HCEC 1CT (cell line): ENCODE results near the gene ABHD10.
A peak's percentile ranks its signal among the peaks of the same experiment; 100 is the strongest.

ENCODE experiments used
- DNase-seq: peaks from one replicate; pipeline ENCODE4 v3.0.0-alpha.2; 2017

ABHD10 gene

DNA sequence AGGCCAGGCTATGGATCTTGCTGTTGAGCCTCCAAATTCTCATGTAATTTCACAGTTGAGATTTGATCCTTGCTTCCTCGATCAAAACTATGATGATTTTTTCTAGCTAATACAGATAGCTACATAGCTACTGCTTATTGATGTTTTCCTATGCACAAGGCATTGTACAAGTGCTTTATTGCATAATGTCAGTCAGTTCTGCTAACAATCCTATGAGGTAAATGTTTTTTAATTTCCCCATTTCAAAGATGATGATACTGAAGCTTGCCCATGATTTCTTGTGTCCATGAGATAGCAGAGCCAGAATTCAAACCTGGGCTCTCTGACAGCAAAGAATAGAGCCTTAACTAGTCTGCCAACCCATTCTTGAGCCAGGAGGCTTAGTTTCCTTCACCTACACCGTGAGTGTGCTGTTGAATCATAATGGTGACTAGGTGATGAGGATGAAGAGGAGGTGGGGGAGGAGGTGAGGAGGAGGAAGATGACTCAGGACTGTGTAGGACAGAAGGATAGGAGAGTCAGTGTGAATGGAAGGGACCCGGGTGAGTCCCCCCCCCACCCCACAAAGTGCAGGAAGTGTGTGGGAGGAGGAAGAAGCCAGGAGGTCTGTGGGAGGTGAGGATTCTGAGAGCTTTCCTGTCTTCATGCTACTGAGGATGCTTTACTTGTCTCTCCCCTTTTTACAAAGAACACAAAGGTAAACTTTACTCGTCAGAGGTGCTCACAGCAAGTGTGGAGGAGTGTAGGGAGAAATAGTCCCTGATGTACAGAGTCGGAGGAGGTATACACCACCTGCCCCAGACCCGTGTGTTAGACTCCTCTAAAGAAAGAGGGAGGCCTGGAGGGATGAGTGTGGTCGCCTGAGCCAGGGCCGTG, 23.5 kb downstream of the ABHD10 start:
- DNase-seq, result peak; percentile 21

DNA sequence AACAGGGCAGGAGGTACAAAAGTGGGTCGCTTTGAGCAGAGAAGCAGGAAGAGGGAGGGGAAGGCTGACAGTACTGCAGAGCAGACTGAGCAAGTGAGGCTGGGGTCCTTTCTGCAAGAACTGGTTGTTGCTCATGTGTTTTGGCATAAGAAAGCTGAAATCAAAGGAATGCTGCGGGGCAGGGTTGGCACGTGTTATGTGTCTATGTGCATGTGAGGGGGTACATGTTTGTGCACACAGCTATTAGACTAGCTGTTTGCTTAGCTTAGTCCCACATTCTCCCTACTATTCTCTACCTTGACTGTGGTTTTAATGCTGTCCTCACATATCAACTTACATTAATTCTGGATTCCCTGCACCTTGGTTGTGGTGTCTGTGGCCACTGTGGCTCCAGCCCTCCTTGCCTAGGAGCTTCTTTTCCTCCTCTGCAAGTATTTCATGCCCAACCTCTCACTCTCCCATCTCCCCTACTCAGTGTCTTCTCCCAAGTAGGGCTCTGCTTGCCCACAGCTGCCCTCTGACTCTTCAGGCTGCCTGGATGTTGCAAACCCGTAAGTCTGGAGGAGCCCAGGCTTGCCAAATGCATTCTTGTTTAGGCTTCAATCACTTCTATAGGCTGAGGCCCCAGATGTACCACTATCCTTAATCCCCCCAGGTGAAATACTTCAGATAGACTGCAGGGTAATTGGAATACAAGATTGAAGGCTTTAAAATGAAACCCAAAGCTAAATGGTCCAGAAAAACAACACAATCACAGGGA, 24.7 kb downstream of the ABHD10 start:
- DNase-seq, result no peak

DNA sequence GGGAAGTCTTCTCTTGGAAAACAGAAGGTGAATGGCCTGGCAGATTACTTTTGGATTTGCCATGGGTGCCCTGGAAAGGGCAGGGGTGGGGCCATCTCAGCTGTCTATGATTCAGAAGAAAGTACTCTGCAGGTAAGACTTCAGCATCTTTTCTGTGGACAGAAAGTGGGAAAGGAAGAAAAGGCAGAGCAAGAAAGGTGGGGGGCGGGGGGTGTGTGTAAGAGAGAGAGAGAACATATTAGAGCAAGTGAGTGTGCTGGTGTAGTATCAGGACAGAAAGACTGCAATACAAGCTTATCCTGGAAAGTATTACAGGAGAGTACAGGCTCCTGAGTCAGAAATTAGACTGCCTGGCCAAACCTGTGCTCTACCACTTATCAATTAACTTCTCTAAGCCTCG, 25.4 kb downstream of the ABHD10 start:
- DNase-seq, result no peak

DNA sequence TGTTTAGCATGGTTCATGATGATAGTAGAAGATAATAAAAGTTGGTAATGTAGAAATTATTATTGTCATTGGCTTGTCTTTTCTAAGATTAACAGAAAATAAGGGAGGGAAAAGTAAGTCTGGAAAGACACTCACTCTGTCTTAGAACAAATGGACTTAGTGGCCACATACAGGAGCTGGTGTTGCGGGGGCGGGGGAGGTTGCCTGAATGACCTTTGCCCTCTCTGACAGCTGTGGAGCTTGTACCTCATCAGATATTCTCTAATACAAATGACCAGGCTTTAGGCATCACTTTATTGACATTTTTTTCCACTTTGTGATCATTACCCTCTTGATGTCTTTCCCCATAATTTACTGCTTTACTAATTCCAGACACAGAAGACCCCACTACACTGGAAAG, 25.8 kb downstream of the ABHD10 start:
- no peak for DNase-seq

DNA sequence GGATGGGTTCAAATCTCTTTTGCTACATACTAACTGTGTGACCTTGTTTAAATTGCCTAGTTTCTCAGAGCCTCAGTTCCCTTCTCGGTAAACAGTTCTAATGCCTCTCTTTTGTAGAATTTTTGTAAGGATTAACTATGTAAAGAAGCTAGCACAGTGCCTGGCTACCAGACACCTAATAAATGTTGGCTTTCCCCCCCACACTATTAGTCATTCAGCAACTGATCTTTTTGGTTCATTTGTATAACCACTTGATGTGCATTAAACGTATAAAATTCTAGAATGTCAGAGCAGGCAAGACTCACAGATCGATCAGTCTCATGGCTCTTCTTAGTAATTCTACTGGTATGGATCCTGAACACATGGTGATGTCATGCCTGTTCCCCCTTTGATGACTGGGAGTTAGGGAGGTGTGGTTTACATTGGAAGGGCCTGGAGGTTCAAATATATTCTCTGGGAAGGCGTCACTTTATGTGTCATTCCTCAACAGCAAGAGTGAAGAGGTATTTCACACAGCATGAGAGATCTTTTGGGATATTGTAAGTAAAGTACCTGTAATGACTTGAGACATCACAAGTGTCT, 26.4 kb downstream of the ABHD10 start:
- DNase-seq, result peak; percentile 69

DNA sequence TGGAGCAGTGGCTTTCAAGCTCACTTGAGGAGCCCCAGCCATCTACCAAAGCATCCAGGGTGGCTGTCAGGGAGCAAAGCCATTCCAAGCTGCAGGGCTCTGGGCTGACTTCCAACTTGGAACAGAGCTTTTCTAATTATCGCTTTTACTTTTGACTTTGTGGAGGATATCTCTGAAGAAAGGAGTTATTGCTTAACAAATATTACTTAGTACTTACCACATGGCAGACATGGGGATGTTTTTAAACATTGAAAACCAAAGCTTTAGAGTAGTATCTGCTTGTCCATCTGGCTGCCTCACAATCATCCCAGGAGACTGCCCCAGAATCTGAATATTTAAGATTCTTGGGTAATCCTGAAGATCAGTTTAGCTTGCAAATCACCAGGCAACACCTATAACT, 28.8 kb downstream of the ABHD10 start:
- peak; percentile 28 for DNase-seq

DNA sequence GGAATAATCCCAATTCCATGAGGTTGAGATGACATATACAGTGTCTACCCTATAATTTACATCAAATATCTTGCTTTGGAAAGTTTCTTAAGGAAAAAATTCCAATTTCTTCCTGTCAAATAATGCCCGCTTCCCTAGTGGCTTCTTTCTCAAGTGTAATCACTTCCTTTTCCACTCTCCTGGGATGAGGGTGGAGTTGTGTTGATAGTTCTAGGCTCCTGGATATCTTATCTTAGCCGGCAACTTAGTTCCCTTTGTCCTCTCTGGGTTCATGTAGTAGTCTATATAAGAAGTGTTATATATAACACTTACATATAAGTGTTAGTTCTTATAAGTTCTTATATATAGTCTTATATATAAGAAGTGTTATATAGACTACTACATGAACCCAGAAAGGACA, 30.8 kb downstream of the ABHD10 start:
- DNase-seq, result no peak

DNA sequence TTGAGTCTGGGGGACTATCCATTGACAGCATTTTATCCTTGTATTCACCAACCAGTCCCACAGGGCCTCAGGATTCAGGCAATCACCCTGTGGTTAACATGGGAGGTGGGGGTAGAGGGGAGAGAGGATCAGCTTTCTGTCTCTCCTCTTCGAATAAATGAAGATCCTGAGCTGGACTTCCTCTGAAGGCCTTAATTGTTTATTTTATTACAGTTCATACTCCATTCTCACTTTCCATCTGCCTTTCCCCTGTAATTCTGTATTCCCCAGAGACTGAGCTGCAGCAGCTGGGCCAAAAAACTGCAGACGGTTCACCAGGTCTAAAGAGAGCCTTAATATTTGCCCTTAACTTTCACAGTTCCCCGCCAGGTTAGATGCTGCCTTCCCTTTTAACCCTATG, 31.8 kb downstream of the ABHD10 start:
- DNase-seq, result no peak

DNA sequence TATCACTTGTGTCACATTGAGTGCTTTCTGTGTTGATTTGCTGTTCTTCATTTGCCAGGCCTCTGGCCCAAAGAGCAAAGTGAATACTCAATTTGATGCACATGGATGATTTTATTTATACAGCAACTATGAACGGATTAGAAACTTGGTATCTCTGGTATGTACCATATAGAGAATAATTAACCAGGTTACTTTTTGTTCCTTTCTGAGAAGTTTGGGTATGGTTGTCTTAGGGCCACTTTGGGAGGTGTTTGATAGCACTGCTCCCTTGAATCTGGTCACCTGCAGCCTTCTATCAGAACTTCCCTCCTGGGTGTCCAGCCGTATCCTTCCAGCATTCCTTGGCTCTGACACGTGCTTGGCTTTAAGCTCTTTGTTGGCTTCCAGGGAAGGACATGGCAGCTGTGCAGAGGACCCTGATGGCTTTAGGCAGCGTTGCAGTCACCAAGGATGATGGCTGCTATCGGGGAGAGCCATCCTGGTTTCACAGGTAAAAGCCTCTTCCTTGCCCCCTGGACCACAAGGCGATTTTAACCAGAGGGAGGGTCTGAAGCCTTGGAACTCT, 32.6 kb downstream of the ABHD10 start:
- DNase-seq, result no peak

DNA sequence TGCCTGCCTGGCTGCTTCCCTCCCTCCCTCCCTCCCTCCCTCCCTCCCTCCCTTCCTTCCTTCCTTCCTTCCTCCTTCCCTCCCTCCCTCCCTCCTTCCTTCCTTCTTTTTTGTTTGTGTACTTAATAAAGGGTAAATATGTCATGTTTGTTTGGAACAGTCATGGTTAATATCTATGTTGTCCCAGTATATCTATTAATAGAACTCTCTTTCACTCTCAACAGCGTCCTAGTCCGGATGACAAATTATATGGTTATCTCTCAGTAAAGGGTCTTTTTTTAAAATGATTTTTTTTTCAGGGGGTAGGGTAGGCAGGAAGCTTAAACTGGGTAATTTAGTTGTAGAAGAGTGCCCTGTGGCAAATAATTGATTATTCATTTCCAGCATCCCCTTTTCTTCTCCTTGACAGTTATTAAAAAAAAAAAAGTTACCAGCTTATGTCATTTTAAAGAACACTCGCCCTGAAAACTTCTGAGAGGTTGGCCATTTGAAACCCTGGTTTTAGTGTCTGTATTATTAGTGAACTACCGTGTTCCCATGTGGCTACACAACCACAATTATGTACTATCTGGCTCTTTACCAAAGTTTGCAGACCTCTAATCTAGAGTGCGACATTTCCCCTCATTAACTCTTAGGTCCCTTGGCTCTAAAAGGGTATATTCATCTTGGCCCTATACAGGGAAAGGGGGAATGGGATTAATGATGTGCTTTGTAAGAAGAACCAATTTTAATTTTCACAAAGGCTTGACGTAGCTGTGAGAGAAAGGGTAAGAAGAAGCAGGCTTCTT, 33.6 kb downstream of the ABHD10 start:
- no peak for DNase-seq

DNA sequence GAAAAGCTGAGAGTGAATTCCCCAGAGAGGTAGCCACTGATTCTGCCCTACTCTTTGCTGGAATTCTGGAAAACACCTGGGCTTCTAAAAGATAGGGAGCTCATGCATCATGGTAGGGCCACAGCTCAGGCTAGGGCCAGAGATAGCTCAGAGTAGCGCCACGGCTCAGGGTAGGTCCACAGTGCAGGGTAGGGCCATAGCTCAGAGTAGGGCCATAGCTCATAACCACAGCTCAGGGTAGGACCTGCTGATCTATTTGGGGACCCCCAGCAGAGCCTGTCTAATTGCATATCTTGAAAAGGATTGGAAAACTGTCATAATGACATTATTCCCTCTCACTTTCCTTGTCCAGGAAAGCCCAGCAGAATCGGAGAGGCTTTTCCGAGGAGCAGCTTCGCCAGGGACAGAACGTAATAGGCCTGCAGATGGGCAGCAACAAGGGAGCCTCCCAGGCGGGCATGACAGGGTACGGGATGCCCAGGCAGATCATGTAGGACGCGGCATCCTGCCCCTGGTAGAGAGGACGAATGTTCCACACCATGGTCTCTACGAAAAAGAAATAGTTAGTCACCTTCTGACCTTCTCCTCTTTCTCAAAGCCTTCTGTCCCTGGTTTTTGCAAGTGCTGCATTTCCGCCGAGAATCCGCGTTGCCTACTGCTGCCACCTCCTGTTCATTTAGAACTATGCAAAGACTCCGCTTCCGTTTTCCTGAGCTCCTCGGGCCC, 34.4 kb downstream of the ABHD10 start:
- peak; percentile 62 for DNase-seq

DNA sequence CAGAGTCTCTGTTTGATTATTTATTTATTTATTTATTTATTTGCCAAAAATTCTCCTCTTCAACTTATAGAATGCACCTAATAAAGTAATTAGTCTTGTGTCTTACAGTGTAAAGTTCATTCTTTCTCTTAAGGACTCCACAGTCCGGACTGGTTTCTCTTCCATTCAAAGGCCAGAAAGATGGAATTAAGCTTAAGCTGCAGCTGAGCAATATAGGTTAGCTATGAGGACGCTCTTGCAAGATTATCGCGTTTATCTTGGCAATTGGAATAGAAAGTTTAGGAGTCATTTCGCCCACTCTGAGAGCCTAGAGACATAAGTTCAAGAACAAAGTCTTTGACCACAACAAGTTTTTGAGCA, 34.9 kb downstream of the ABHD10 start:
- DNase-seq, result no peak

DNA sequence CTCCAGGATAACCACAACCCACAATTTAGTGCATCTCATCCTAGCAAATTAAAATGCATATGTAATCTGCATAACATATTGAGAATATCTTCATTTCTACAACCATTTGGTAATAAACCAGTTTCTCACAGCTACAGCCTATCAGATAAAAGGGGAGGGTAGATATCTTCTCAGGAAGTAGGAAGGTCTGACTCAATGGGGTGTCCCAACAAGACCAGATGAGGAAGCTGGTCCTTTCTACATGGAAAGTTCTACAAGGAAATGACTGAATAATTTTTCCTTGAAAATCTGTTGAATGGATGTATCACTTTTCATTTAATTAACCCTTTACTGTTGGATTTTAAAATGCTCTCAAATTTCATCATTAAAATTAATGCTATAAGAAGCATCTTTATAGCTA, 38.3 kb downstream of the ABHD10 start:
- peak; percentile 15 for DNase-seq

DNA sequence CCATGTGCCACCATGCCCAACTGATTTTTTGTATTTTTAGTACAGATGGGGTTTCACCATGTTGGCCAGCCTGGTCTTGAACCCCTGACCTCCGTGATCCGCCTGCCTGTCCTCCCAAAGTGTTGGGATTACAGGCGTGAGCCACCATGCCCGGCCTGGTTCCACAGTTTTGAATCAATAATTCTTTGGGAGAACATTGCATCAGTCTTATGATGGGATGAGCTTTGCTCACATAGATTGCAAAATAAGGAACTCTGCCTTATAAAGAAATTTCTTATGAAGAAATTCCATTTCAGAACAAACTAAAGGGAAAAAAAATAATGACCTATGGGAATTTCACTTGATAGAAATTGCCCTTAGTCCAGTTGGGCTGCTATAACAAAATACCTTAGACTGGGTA, 39.9 kb downstream of the ABHD10 start:
- no peak for DNase-seq

DNA sequence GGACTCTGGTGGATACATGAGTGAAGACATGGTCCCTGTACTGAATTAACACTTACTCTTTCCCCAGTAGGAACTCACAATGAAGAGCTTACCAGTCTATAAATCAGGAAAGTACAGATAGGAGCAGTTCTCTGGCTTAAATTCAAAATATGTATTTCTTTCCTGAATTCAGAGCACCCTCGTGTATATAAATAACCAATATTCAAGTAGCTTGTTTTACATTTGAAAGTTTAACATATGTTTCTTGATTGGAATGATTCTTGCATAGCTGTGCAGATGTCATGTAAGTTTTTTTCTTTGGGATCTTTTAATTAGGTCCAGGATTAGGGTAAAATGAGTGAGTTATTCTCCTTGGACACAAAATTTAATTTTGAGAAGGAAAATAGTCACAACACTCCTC, 40.9 kb downstream of the ABHD10 start:
- DNase-seq, result no peak

DNA sequence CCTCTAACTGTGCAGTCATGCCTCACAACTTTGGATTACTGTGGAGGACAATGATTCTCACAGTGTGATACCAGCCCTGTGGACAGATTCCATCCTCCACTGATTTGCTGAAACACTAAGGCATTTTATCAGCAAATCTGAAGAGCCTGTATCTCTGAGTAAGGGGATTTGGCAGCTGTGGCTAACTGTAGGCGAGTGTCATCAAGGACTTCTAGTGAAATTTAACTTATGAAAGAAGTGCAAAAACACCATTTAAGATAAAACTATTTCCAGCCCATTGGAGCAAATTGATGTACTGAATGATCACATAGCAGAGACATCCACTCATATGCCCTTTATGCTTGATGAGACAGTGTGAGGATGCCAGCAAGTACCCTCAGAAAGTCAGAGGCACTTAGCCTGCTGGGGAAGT, 41.9 kb downstream of the ABHD10 start:
- no peak for DNase-seq

DNA sequence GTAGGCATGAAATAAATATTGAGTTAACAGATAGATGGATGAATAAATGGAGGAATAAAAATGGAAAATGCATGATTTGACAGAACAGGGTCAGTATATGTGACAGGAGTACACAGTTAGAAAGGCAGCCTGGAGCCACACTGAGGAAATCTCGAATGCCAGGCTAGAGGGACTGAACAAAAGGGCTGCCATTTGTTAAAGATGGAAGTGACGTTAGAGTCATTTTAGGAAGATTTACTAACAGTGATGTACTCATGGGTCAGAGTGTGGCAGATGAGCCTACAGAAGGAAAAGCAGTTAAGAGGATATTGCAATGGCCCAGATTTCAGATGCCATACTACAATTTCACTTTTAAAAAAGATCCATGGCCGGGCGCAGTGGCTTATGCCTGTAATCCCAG, 48.3 kb downstream of the ABHD10 start:
- no peak for DNase-seq

DNA sequence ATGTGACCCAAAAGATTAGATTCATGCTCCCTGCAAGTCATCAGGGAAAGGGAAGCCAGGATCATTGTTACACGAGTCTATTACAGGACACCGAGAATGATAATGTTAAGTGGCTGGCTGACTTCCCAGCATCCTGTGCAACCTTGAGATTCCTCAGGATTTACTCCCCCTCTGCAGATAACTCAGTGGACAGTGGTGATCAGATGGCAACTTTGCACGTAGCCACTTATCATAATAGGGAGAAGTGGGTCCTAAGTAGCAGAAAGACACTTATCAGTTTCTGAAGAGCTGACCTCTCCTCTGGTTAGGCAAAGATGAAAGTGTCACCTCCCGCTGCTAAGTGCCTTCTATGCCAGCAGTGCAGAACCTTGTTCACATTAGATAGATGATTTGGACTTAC, 49.0 kb downstream of the ABHD10 start:
- no peak for DNase-seq

DNA sequence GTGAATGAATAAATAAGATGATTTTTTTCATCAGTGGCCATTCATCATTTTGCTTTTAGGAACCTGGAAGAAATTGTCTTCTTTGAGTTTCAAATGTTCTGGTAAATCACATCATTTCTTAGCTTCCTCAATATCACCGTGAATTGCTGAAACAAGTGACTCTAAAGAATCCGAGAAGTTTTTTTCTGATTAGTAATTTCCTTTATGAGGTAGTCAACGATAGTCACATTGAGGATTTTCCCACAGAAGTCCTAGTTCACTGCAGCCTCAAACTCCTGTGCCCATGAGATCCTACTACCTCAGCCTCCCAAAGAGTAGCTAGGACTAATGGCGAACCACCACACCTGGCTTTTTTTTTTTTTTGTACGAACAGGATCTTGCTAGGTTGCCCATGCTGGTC, 52.1 kb downstream of the ABHD10 start:
- no peak for DNase-seq

DNA sequence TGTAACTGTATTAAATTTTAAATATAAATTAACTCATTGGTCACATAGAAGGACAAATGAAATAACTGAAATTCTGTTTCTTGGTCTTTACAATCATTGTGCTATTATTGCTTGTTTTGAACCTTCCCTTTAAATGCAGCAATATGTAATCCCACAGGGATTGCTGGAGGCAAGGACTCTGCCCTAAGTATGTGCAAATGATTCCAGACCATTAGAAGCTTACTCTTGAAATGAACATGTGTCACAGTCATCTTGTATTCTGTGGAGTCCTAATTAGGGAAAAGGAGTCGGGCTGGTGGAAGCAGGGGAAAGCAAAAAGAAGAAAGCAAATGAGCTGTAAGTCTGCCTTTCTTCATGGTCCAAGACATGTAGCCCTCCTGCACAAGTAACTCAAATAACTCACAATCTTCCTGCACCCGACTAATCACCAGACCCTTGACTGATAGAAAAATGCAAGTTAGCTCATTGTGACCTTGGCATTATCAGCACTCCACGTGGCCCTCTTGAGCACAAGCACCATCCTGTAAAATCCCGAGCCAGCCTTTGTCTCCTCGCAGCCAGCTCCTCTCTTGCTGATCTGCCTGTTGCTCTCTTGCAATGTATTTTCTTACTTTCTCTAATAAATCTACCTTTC, 53.4 kb downstream of the ABHD10 start:
- DNase-seq, result no peak

DNA sequence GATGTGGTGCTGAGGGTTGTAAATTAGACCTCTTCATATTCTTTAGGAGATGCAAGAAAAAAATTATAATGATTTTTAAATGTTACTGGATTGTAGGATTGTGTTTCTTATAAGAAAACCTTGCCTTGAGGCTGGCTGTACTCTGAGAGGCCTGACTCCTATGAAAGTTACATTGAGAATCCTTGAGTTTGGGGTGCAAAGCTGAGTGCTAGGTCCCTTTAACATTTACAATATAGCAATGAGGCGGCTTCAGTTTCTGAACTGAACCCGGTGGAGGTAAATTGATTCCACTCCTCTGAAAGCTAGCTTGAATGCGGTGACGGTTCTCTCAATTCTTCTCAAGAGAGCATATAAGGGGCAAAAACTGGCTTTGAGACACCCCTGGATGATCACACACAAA, 55.6 kb downstream of the ABHD10 start, which contains the start of gene TMPRSS7:
TSS of gene TMPRSS7 (plus strand) at position 301 of the 400 bp plus-strand sequence. CDS start 110 bp downstream, outside the sequence.
- no peak for DNase-seq

DNA sequence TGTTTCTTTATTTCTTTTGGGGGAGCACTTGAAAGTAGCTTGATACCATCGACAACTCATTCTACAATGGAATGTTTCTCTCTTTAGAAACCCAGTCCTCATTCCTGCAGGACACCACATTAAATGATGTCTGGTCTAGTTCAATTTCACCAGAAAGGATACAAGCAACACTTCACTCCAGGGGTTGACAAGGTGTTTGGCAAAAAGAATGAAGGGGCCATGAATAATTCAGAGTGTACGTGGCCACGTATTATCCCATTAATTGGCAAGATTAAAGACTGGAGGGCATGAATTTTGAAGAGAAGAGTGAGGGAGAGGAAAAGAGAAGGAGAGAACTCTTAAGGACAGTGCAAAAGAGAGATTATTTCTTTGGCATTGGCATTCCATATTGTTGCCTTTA, 56.4 kb downstream of the ABHD10 start:
- no peak for DNase-seq
